NCI-H1092 (cell line): ENCODE results near the gene GSAP.
"Not testable (repeated sequence)": the region's sequence is repeated elsewhere in the genome, so short reads cannot be mapped to it uniquely, and the experiment has no call there.

Source experiments
- DNase-seq: peaks from one replicate; lab custom pipeline; 2025; lab: John Stamatoyannopoulos, UW

The GSAP gene, protein sequence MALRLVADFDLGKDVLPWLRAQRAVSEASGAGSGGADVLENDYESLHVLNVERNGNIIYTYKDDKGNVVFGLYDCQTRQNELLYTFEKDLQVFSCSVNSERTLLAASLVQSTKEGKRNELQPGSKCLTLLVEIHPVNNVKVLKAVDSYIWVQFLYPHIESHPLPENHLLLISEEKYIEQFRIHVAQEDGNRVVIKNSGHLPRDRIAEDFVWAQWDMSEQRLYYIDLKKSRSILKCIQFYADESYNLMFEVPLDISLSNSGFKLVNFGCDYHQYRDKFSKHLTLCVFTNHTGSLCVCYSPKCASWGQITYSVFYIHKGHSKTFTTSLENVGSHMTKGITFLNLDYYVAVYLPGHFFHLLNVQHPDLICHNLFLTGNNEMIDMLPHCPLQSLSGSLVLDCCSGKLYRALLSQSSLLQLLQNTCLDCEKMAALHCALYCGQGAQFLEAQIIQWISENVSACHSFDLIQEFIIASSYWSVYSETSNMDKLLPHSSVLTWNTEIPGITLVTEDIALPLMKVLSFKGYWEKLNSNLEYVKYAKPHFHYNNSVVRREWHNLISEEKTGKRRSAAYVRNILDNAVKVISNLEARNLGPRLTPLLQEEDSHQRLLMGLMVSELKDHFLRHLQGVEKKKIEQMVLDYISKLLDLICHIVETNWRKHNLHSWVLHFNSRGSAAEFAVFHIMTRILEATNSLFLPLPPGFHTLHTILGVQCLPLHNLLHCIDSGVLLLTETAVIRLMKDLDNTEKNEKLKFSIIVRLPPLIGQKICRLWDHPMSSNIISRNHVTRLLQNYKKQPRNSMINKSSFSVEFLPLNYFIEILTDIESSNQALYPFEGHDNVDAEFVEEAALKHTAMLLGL

DNA sequence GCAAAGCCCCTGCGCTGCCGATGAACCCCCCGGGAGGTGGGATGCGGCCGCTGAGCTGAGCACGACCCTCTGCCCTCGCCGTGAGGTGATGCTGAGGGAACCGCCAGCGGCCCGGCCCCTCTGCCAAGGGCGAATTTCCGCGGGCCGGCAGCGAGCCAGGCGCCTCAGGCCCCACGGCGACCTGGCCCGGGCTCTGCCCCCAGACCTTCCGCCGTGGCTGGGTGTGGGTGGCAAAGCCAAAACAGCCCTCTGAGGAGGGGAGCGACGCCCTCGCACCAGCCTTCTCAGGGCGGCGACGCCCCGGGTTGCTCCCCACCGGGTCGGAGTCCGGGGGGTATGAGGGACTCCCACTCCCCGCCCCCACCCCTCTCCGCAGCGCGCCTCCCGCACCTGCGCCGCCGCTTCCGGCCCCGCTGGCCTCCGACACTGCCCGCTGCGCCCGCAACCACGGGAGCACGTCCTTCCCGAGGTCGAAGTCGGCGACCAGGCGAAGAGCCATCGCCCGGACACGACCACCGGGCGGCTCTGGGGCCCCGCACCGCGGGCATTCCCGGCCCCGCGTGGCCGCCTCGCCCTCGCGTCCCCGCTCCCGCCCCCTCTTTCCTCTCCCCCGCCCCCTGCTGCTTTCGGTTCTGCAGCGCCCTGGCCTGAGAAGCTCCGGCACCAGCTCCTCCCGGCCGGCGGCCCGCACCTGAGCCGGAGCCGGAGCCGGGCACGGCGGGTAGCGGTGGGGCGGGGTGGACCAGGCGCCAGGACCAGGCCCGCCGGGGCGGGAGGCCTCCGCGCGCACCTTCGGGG, at the start of gene GSAP:
TSS of gene GSAP (minus strand) at position 527 of the 798 bp plus-strand sequence. CDS start at position 499, 28 bp downstream.
- peak; percentile 55 for DNase-seq

DNA sequence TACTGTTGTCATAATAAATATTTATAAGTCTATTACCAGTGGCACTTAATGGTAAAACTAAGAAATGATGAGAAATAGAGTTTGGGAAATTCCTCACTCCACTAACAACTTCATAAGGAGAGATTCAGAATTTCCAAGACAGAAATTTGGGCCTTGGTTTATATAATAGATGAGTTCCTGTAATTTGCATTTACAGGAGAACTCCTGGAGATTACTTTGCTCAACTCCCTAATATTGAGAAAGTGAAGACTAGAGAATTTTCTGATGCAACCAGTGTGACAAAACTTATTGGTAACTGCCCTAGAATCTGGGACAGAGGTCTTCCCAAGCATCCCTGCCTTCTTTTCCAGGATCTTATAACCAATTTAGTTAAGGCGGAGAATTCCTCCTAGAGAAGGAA, 49.1 kb upstream of the GSAP start:
- no peak for DNase-seq

DNA sequence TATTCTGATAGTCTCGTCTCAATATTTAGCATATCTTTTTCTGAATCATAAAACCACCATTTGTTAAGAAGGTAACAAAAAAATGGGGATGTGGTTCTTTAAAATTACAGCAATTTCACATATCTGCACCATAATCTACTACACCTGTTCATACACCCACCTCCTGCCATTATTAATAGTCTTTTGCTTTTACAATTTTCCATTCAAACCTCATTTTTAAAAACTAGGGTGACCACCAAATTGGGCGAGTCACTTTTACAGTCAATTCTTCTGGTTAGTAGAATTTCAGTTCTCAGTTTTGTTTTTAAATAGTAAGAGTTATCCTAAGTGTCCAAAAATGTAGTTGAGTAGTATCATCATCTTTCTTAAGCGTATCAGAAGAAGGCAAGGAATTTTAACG, 48.4 kb upstream of the GSAP start:
- no peak for DNase-seq

DNA sequence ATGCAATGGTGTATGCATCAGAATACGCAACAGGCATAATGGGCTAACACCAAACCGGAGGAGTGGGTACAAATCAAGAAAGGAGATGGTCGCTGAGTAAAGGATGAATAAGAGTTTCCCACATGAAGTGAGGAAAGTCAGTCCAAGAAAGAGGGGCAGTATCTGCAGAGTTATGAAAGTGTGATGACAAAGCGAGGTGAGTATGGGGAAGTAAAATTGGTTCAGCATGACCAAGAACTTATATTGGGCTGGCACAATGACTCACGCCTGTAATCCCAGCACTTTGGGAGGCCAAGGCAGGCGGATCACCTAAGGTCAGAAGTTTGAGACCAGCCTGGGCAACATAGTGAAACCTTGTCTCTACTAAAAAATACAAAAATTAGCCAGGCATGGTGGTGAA, 47.5 kb upstream of the GSAP start:
- not testable (repeated sequence) for DNase-seq

DNA sequence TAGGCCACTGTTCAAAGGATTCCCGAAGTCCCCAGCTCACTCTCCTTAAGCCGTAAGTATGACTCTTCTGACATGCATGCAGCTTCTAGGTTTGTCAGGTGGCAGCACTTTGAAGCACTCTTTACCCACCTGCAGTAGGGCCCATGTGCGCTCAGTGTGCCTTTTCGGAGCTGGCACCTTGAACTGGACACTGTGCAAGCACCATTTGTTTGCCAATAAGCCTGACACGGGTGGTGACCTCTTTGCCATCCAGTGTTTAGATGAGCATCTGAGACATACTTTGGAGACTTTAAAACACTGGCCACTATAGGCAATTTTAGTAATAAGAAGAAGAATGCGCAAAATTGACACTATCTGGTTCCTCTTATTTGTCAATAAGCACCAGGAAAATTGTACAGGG, 45.7 kb upstream of the GSAP start:
- DNase-seq, result no peak

DNA sequence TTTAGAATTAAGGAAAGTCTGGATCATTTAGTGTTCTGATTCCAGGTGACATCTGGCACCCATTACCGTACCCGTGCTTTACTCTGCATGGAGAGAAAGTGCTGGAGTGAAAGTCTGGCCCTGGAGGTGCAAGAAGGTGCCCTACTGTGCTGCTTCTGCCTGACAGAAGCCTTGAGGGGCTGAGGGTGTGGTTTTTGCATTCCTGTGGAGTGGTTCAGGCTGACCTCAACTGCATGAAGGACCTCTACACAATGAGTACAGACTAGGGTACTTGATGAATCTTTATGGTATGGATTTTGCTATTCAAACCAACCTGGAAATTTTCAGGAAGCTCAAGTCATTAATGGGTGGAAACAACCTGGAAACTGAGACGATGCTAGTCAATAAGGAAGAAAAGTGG, 45.1 kb upstream of the GSAP start:
- no peak for DNase-seq

DNA sequence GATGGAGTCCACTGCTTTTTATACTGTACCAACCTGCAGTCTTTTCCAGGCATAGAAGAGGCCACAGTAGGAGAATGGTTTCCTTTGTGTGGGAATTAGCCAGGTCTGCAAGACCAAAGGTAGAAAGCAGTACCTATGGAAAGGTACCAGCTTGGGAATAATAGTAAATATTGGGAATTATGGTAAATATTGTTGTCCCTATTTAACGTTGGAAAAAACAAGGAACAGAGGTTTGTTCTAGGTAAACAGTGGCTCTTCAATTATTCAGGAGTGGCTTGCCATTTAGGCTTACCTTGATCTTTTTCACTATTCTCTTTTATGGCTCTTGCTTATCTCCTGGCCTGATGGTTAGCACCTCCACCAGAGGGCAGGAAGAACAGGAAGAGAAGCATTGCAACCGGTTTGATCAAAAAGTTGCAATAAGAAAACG, 43.9 kb upstream of the GSAP start:
- DNase-seq, result no peak

DNA sequence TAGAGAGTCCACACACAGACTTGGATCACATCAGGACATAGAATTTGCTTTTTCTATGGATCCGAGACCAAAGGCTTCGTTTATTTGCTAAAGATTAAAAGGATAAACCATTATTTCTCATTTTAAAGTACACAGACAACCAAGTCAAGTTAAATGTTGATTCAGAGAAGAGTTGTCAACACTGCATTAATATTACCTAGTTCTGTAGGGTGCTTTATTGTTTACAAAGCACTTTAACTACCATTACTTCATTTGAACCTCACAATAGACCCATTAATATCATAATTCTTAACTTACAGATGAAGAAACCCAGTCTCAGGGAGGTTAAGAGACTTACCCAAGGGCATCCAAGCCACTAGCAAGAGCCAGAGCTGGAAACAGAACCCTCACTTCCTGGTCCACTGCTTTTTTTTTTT, 43.2 kb upstream of the GSAP start:
- no peak for DNase-seq

DNA sequence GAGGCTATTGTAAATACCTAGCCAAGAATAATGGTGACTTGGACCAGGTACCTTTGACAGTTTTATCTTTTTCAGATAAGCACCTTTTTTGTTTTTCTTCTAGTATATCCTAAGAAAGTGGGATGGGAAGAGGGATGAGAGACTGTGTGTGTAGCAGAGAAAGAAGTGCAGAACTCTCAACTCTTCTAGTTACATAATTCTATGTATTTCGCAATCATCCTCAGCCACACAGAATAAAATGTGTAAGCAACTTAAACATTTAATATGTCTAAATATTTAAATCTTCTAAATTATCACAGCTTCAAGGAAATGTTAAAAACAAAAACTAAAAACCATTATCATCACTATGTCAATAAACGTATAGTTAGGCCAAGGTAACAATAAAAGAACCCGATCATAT, 42.6 kb upstream of the GSAP start:
- no peak for DNase-seq

DNA sequence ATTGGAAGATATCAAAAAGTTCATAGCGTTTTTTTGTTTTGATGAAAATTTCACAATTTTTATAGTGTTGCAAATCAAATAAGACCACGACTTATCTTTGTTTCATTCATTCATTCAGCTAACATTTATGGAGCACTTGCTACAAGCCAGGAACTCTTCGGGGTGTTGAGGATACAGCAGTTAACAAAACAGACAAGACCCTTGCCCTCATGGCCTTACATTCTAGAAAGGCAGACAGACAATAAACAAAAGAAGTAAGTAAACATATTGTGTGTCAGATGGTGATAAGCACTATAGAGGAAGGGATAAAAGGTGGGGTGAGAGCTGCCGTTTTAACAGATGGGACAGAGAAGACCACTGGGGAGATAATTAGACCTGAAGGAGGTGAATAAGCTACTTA, 41.6 kb upstream of the GSAP start:
- no peak for DNase-seq

DNA sequence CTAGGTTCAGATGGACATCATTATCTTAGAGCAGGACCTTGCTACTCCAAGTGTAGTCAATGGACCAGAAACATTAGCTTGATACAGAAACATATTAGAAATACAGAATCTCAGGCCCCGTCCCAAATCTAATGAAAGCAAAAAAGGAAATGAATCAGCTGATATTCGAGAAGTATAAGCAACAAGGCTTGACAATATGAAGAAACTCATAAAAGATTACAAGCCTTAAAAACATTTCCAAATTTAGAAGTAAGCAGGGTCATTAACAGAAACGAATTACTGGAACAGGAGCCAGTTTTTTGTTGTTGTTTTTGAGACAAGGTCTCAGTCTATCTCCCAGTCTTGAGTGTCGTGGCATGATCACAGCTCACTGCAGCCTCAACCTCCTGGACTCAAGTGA, 40.5 kb upstream of the GSAP start:
- DNase-seq, result no peak

DNA sequence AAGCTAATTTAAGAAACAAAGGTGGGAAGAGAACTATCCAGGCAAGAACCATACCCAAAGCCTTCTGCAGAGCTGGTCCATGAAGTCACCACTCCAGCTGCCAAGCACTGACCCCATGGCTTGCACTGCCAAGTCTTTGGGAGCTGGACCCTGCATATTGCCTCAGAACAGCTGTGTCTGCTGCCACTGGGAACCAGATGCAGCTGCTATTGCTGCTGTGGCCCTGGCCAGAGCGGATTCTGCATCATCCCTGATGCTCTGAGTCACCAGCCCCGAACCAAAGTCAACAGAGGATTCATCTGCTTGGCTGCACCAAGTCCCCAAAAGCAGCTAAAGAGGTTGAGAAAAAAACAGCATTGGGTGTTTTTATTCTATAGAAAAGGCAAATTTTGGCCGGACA, 39.2 kb upstream of the GSAP start:
- no peak for DNase-seq

DNA sequence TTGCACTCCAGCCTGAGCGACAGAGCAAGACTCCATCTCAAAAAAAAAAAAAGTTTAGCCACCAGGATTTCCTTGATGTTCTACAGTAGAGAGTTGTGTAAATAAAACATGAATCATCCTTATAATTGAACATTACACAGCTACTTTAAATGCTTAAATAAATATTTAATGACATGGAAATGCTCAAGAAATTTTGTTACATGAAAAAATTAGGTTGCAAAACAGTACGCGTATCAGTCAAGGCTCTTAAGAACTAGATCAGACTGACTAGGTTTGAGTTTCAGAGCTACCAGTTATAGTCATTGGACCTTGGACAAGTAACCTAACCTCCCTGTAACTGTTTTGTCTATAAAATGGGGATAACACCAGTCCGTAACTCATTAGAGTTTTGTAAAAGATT, 38.7 kb upstream of the GSAP start:
- no peak for DNase-seq

DNA sequence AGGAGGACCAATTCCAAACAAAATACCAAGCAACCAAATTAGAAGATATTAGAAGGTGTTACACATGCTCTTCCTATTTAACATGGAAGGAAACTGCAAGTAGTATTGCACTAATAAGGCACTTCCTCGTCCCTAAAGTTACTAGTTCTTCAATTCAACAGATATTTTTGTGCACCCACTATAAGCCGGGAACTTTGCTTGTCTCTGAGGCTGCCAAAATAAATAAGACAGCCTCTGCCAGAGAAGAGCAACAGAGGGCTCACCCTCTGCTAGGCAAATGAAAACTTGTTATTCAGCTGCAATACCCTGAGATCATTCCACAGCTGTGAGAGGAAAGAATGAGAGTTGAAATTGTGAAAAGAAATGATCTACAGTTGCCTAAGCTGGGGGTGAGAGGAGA, 37.4 kb upstream of the GSAP start:
- no peak for DNase-seq

DNA sequence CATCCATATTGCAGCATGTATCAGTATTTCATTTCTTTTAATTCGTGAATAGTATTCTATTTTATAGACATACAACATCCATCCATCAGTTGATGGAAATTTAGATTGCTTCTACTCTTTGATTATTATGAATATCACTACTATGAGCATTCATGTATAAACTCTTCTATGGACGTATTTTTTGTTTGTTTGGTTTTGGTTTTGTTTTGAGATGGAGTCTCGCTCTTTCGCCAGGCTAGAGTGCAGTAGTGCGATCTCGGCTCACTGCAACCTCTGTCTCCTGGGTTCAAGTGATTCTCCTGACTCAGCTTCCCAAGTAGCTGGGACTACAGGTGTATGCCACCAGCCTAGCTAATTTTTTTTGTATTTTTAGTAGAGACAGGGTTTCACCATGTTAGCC, 35.8 kb upstream of the GSAP start:
- not testable (repeated sequence) for DNase-seq

DNA sequence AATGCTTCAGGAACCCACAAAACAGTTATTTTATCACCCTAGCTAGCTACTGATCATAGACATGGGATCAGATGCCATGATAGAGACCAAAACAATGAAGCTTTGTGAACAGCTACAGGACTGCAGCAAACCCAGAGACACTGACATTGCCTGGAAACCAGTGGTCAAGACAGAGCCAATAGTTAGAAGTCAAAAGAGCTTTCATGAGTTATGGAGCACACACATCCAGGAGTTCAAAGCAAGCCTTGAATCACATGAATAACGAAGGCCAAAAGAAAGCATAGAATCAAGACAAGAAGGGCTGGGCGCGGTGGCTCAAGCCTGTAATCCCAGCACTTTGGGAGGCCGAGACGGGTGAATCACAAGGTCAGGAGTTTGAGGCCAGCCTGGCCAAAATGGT, 34.5 kb upstream of the GSAP start:
- DNase-seq, result no peak

DNA sequence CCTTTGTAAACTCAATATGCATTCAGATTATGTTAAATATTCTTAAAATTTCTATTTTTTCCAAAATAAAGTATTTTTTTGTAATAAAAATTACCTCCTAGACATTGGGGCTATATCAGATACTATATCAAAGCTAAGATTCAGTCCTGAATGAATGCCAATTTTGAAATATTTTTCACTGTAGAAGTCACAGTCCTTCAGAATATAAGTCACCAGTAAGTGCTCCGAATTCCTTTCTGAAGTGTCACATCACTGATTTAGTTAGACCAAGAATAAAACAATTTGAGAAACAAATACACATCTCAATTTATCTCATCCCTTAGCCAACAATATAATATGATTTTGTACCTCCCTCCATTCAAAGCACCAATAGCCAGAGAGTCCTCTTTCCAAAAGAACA, 33.9 kb upstream of the GSAP start:
- no peak for DNase-seq

DNA sequence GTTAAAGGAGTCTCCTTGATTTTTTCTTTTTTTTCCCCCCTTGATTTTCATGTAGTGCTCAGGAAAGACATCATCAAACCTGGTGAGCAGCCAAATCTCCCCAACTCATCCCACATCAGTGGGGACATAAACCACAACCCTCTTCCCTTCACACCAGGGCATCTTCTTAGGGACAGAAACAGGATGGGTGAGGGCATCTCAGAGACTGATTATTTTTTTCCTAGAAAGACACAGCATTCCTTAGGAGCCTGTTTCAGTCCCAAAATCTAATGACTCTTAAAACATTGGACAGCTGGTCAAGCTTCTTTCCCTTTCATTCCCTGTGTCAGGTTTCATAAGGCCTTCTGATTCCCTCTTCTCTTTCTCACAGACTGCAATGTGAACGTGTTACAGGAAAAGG, 31.5 kb upstream of the GSAP start:
- no peak for DNase-seq

DNA sequence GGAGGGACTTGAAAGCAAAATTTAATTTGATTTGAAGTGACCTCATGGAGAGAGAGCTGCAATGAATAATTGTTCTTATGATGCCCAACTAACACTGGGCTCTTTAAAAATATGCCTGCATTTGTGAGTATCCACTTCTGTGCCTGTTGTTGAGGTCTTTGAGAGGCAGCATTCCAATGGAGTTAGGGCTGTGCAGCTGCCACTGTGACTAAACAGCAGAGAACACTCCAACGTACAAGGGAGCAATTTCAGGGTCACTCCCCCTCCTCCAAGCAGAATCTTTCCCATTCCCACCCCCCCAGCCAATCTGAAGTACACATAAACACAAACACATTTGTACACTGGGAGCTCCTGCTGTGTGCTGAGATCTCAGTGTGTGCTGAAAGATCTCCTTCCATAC, 28.0 kb upstream of the GSAP start:
- DNase-seq, result no peak

DNA sequence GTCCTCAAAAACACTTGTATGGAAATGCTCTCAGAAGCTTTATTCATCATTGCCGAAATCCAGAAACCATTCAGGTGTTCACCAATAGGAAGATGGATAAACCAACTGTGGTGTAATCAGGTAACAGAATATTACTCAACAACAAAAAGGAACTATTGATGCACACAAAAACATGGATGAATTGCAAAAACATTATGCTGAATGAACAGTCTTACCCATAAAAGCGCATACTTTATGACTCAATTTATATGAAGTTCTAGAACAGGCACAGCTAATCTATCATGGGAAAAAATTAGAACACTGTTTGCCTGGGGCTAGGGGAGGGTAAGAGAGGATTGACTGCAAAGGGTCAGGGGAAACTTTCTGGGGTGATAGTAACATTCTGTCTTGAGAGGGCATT, 26.9 kb upstream of the GSAP start:
- DNase-seq, result no peak

DNA sequence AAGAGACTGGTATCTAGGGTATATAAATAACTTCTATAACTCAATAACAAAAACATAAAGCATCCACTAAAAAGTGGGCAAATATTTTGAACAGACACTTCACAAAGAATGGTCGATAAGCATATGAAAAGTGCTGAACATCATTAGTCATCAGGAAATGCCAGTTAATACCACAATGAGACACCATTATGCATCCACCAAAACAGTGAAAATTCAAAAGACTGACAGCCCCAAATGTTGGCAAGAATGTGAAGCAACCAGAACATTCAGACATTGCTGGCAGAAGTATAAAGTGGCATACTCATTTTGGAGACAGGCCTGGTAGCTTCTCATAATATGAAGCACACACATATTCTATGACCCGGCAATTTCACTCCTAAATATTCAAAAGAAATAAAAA, 26.5 kb upstream of the GSAP start:
- DNase-seq, result no peak

DNA sequence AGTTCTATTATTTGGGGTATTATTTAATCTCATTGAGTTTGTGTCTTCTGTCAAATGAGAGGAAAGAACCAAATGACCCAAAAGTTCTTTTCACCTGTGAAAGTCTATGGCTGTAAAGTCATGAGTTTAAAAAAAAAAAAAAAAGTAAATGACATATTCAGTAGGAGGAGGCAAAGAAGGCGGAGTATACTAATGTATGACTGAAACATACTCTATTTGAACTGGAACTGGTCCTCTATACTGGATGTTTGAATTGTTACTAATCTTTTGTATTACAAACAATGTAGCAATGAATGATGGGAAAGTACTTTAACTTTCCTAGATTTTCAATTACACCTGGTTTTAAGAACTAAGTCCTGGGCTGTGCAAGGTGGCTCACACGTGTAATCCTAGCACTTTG, 24.9 kb upstream of the GSAP start:
- no peak for DNase-seq

DNA sequence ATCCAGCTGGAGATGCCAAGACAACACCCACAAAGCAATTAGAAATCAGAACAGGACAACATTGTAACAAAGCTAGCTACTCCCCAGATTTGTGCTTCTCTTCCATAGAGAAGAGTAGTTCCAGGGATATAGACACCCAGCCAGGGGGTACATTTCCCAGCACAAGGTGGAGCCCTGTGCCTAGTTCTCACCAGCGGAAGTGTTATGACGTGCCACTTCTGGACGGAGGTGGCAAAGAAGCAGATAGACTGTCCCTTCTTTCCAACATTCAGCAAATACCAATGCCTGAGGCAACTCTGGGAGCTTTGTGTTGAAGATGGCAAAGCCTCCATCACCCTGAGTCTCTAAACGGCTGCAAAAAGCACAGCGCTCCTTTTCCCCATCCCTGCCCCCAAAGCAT, 23.4 kb upstream of the GSAP start:
- peak; percentile 31 for DNase-seq
